K562 (cell line): ENCODE data around the gene MYH9. TPM values are rescaled to one million over a fixed set of nuclear protein-coding genes. Genes with fewer than 3 reads are reported as not detected.

Experiments used
- C11orf30 ChIP-seq: fragments of 450-650 bp; IDR thresholded peaks from 2 replicates; pipeline ENCODE4 v1.6.1; 2016; ENCODE audit warnings: low read depth, mild to moderate bottlenecking
- FOXJ2 ChIP-seq: fragments of 200-800 bp; sonication (Bioruptor generic); IDR thresholded peaks from 2 replicates; pipeline ENCODE4 v1.6.1; 2016; ENCODE audit warnings: missing genetic modification characterization, missing compliant biosample characterization
- HNRNPL ChIP-seq: fragments of 200-400 bp; formaldehyde crosslinking; IDR thresholded peaks from 2 replicates; pipeline ENCODE4 v1.6.1; 2017; ENCODE audit warnings: low read depth, mild to moderate bottlenecking, low read length
- HOMEZ ChIP-seq: fragments of 250-450 bp; sonication (Bioruptor Pico); IDR thresholded peaks from 2 replicates; pipeline ENCODE4 v1.4.0; 2020; ENCODE audit warnings: mild to moderate bottlenecking, moderate library complexity
- ID3 ChIP-seq, 2 experiments: fragments of 250-450 bp in 1 of 2; fragments of 450-650 bp in 1 of 2; sonication (Bioruptor Pico) in 1 of 2; IDR thresholded peaks; 2 replicates each; pipeline versions ENCODE4 v1.6.1 to v1.8.0; 2016 to 2021; ENCODE audit warnings: mild to moderate bottlenecking in 2 of 2, moderate library complexity in 2 of 2, missing compliant biosample characterization in 1 of 2, missing genetic modification characterization in 1 of 2
- NFE2 ChIP-seq: IDR thresholded peaks from 2 replicates; pipeline ENCODE4 v1.6.1; 2014; ENCODE audit warnings: antibody characterized with exemption, low read depth
- SRF ChIP-seq, 2 experiments: fragments of 250-450, 450-650 bp in 1 of 2; sonication (Bioruptor Pico) in 1 of 2; sonication (generic) in 1 of 2; formaldehyde crosslinking; IDR thresholded peaks; 2 replicates each; pipeline versions ENCODE4 v1.5.0 to v1.5.1; 2020 to 2022; ENCODE audit warnings: mild to moderate bottlenecking in 1 of 2, missing genetic modification reagents in 1 of 2
- WHSC1 ChIP-seq: IDR thresholded peaks from one replicate; pipeline ENCODE4 v1.6.1; 2012; ENCODE audit warnings: low read length, control low read depth, inconsistent platforms
- ZBTB34 ChIP-seq: fragments of 250-450 bp; sonication (Bioruptor Pico); IDR thresholded peaks from 2 replicates; pipeline ENCODE4 v1.8.0; 2021; ENCODE audit warnings: mild to moderate bottlenecking, moderate library complexity
- ZC3H4 ChIP-seq: sonication (generic); formaldehyde crosslinking; IDR thresholded peaks from 2 replicates; pipeline ENCODE4 v1.9.0; 2021; ENCODE audit warnings: missing genetic modification reagents, borderline replicate concordance
- ZEB2 ChIP-seq: fragments of 450-650 bp; IDR thresholded peaks from 2 replicates; pipeline ENCODE4 v1.6.1; 2016
- ZKSCAN1 ChIP-seq: fragments of 150-350 bp; IDR thresholded peaks from 2 replicates; pipeline ENCODE4 v1.6.1; 2016; ENCODE audit warnings: low read depth, low read length
- ZNF184 ChIP-seq: sonication (generic); formaldehyde crosslinking; IDR thresholded peaks from 2 replicates; pipeline ENCODE4 v1.5.0; 2020; ENCODE audit warnings: missing genetic modification reagents
- ZNF609 ChIP-seq: sonication (generic); formaldehyde crosslinking; IDR thresholded peaks from 2 replicates; pipeline ENCODE4 v1.8.1; 2023; ENCODE audit warnings: missing genetic modification reagents, mild to moderate bottlenecking, borderline replicate concordance
- polyA plus RNA-seq, 8 experiments: library from polyadenylated mRNA; depleted of rRNA in 4 of 8; stranded (reverse) in 5 of 8; unstranded in 3 of 8; fragments of >200 nt; fragmentation: Nextera tagmentation in 2 of 8; fragmentation: Illumina TruSeq in 1 of 8; extraction: Ambion mirVana in 2 of 8; extraction: Trizol in 1 of 8; gene quantifications; 2 replicates each; pipeline versions ENCODE4 v1.2.1 to v1.2.3, GENCODE V29; 2011 to 2014; ENCODE audit warnings: inconsistent platforms in 1 of 8, missing spikeins in 1 of 8
- total RNA-seq, 7 experiments: library from RNA; depleted of rRNA in 6 of 7; stranded (reverse); fragments of >200 nt in 6 of 7; fragmentation: Illumina TruSeq in 2 of 7; extraction: Trizol in 2 of 7; gene quantifications; 2 replicates each; pipeline versions ENCODE4 v1.2.1 to v1.2.3, GENCODE V29; 2011 to 2021; ENCODE audit warnings: low replicate concordance in 1 of 7

MYH9 gene
- total and polyA plus RNA-seq, 9 of the 15 experiments (the other 6 are each of a cell fraction or from before 2014, with no cell fraction given) = 0.71 to 111 (median 24.6) TPM

- TF ChIP-seq ZBTB34 (CRISPR knock-in tag) (no peak), ZNF609 (CRISPR knock-in tag) (no peak), NFE2 (peak; percentile 58; the same call in 1 of the 2 replicates), ZC3H4 (no peak), ZNF184 (CRISPR knock-in tag) (no peak), HOMEZ (no peak), ZEB2 (no peak), ID3 (CRISPR knock-in tag; IDR thresholded peaks at IDR 0.05) (no peak), ID3 (tag; IDR thresholded peaks at IDR 0.05) (0 out of 2 replicates have a peak, but pooled peaks have one; percentile 2), FOXJ2 (tag) (no peak), HNRNPL (no peak), WHSC1 (no peak), SRF (CRISPR knock-in tag; IDR thresholded peaks at IDR 0.05) (no peak), C11orf30 (peak; percentile 65), ZKSCAN1 (peak; percentile 91)
Observed at GRCh38 chr22:36334821-36335603, 52.8 kb downstream of the MYH9 start (continued).
